Thoracic aorta (tissue), 2 donors: Measurements from ENCODE around the gene WIPF2. TPM values are rescaled to one million over a fixed set of nuclear protein-coding genes. Genes with fewer than 3 reads are reported as not detected.
A peak's percentile ranks its signal among the peaks of the same experiment; 100 is the strongest.
"Not testable (repeated sequence)": the region's sequence is repeated elsewhere in the genome, so short reads cannot be mapped to it uniquely, and the experiment has no call there.

Source experiments
- ATAC-seq: fragments of 150-250 bp; one replicate; pipeline ENCODE4 v1.8.0; 2017; ENCODE audit warnings: low read depth; ENCODE audit not compliant: insufficient number of reproducible peaks, low FRiP score
- DNase-seq: peaks from one replicate; pipeline ENCODE4 v3.0.0-alpha.2; 2020; ENCODE audit warnings: low spot score
- H3K27ac ChIP-seq, 2 donors: fragments of 200-600 bp; sonication (generic); 1 replicate in 1 of 2; 2 replicates in 1 of 2; pipeline ENCODE4 v1.5.1; 2016; ENCODE audit warnings: mild to moderate bottlenecking in 2 of 2, moderate library complexity in 2 of 2
- H3K27me3 ChIP-seq: fragments of 200-600 bp; sonication (generic); replicated peaks from 2 replicates; pipeline ENCODE4 v1.6.0; 2016; ENCODE audit warnings: mild to moderate bottlenecking; ENCODE audit not compliant: insufficient read depth
- H3K36me3 ChIP-seq: fragments of 200-600 bp; sonication (generic); one replicate; pipeline ENCODE4 v1.5.1; 2016
- H3K4me1 ChIP-seq, 2 donors: fragments of 200-600 bp; sonication (generic); 1 replicate in 1 of 2; 2 replicates in 1 of 2; pipeline versions ENCODE4 v1.5.1 to v1.6.0; 2016; ENCODE audit warnings: low read depth in 2 of 2, mild to moderate bottlenecking in 1 of 2; ENCODE audit not compliant: control insufficient read depth in 1 of 2
- H3K4me3 ChIP-seq: fragments of 200-600 bp; sonication (generic); 2 replicates; pipeline ENCODE4 v1.5.1; 2016; ENCODE audit warnings: mild to moderate bottlenecking
- H3K9me3 ChIP-seq: fragments of 200-600 bp; sonication (generic); 2 replicates; pipeline ENCODE4 v1.5.1; 2016
- total RNA-seq, 2 donors: library from RNA; depleted of rRNA; stranded (reverse); fragments of >200 nt; gene quantifications; one replicate each; pipeline versions ENCODE4 v1.1.0 to v1.2.3, GENCODE V29; 2016
- TF ChIP-seq, protein P1 (sequence below): fragments of 200-600 bp; sonication (generic); IDR thresholded peaks from one replicate; pipeline ENCODE4 v1.5.1; 2019; ENCODE audit warnings: antibody characterized with exemption

WIPF2 gene
- total RNA-seq, 2 donors from 2014 or later = 8.9 to 14.0 TPM

DNA sequence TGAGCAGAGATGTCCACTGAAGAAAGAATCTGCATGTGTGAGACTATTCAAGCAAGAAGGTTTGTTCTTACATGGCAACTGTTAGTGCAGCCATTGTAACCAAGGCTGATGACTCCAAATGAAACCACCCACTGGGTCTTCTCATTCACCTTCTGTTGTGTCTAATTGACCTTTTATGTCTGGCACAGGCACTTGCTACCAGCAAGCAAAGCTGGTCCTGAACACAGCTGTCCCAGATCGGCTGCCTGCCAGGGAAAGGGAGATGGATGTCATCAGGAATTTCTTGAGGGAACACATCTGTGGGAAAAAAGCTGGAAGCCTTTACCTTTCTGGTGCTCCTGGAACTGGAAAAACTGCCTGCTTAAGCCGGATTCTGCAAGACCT, 72.2 kb downstream of the WIPF2 start:
- H3K4me1 ChIP-seq = peaks cover 5 to 8% of the 10 kb centered on the region in 2 donors
- no peaks in the 10 kb centered on the region for H3K27me3 ChIP-seq
- no peak overlapping the region for H3K4me3 ChIP-seq
- H3K27ac ChIP-seq = no peak overlapping the region
- ATAC-seq (no peak), DNase-seq (no peak)
- TF ChIP-seq, protein P1, sequence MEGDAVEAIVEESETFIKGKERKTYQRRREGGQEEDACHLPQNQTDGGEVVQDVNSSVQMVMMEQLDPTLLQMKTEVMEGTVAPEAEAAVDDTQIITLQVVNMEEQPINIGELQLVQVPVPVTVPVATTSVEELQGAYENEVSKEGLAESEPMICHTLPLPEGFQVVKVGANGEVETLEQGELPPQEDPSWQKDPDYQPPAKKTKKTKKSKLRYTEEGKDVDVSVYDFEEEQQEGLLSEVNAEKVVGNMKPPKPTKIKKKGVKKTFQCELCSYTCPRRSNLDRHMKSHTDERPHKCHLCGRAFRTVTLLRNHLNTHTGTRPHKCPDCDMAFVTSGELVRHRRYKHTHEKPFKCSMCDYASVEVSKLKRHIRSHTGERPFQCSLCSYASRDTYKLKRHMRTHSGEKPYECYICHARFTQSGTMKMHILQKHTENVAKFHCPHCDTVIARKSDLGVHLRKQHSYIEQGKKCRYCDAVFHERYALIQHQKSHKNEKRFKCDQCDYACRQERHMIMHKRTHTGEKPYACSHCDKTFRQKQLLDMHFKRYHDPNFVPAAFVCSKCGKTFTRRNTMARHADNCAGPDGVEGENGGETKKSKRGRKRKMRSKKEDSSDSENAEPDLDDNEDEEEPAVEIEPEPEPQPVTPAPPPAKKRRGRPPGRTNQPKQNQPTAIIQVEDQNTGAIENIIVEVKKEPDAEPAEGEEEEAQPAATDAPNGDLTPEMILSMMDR = no peak
- H3K36me3 ChIP-seq = no peaks in the 10 kb centered on the region
- H3K9me3 ChIP-seq = no peaks in the 10 kb centered on the region

DNA sequence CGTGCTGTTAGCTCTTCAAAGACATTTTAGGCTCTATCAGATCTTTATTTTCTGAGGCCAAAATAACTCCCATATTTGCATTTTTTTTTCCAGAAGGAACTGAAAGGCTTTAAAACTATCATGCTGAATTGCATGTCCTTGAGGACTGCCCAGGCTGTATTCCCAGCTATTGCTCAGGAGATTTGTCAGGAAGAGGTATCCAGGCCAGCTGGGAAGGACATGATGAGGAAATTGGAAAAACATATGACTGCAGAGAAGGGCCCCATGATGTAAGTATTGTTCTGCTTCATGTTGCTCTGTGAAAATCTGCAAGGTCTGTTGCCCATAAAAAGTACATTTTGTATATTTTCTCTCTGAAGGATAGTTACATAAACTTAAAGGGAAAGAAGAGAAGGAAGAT, 74.3 kb downstream of the WIPF2 start:
- ATAC-seq (no peak), DNase-seq (no peak)
- H3K4me3 ChIP-seq = no peak overlapping the region
- no peaks in the 10 kb centered on the region for H3K9me3 ChIP-seq
- H3K4me1 ChIP-seq = peaks cover 0 to 2% of the 10 kb centered on the region in 2 donors
- no peaks in the 10 kb centered on the region for H3K36me3 ChIP-seq
- no peaks in the 10 kb centered on the region for H3K27me3 ChIP-seq
- no peak overlapping the region for H3K27ac ChIP-seq
- TF ChIP-seq, protein P1 = no peak

DNA sequence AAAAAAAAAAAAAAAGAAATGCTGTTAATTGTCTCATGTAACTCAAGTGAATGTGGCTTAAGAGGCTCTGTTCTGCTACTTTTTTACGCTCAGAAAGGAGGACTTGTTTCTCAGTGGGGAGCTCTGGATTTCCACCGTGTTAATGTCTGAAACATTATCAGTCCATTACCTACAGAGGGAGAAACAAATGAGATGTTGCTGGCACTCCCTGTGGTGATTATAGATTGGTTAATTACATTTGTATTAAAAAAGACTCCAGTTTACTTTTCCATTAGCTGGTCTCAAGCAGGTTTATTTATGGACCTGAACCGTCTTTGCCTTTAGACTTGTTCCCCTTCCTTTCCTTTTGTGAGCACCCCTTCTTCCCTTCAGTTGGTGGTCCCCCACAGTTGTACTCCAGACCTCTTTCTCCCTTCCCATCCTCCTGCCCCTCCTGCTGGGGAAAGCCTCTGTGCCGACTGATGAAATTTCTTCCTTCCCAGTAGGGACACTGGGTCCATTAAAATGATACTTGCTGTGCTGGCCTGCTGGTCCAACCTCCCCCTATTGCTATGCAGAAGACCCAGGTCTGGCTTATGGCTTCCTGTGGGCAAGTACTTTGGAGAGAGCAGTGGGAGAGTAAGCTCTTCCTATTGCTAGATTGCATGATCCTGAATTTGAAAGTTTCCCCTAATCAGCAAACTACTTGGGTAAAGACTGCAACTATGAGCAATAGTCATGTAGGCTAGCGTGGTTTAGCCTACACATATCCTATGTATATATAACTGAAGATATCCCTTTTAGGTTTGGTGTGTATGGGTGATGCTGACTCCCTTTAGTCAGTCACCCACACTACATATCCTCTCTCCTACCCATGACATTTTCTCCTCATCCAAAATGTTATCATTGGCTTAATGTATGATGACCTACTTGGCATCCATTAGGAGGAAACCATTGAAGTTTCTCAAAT, 76.7 kb downstream of the WIPF2 start:
- H3K4me3 ChIP-seq = no peak overlapping the region
- H3K4me1 ChIP-seq = peaks cover 0 to 3% of the 10 kb centered on the region in 2 donors
- no peaks in the 10 kb centered on the region for H3K36me3 ChIP-seq
- TF ChIP-seq, protein P1 = no peak
- no peak for ATAC-seq
- H3K27ac ChIP-seq = no peak overlapping the region
- DNase-seq = no peak
- H3K27me3 ChIP-seq = no peaks in the 10 kb centered on the region
- H3K9me3 ChIP-seq = no peaks in the 10 kb centered on the region

DNA sequence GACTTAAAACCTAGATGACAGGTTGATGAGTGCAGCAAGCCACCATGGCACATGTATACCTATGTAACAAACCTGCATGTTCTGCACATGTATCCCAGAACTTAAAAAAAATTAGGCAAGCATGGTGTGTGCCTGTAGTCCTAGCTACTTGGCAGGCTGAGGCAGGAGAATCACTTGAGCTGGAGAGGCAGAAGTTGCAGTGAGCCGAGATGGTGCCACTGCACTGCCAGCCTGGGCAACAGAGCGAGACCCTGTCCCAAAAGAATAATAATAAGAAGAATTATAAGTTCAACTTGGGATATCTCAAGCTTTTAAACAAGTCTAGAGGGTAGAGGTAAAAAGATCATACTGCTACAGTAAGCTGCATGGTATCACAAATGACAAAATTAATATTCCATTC, 78.4 kb downstream of the WIPF2 start:
- H3K27ac ChIP-seq = no peak overlapping the region
- no peaks in the 10 kb centered on the region for H3K36me3 ChIP-seq
- TF ChIP-seq, protein P1 = no peak
- H3K4me1 ChIP-seq = peaks cover 0 to 3% of the 10 kb centered on the region in 2 donors
- no peaks in the 10 kb centered on the region for H3K27me3 ChIP-seq
- no peak overlapping the region for H3K4me3 ChIP-seq
- ATAC-seq (no peak), DNase-seq (no peak)
- no peaks in the 10 kb centered on the region for H3K9me3 ChIP-seq

DNA sequence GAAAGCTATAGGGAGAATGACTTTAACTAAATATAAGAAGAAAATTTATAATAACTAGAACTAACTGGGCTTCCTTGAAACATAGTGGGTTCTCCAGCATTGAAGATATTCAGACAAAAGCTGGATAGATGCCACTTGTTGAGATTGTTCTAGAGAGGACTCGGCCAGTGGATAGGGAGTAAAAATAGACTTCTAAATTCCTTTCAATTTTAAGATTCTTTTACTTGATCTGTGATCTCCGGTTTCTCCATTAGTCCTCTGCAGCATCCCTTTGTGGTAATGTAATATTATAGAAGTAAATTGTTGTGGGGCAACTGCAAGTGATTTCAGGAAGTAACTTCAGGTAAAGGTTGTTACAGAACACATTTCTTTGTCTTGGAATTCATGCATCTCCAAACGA, 79.6 kb downstream of the WIPF2 start:
- ATAC-seq (no peak), DNase-seq (no peak)
- peaks cover 3 to 8% of the 10 kb centered on the region in 2 donors for H3K4me1 ChIP-seq
- H3K36me3 ChIP-seq = no peaks in the 10 kb centered on the region
- TF ChIP-seq, protein P1 = no peak
- H3K4me3 ChIP-seq = no peak overlapping the region
- no peak overlapping the region for H3K27ac ChIP-seq
- no peaks in the 10 kb centered on the region for H3K27me3 ChIP-seq
- H3K9me3 ChIP-seq = no peaks in the 10 kb centered on the region

DNA sequence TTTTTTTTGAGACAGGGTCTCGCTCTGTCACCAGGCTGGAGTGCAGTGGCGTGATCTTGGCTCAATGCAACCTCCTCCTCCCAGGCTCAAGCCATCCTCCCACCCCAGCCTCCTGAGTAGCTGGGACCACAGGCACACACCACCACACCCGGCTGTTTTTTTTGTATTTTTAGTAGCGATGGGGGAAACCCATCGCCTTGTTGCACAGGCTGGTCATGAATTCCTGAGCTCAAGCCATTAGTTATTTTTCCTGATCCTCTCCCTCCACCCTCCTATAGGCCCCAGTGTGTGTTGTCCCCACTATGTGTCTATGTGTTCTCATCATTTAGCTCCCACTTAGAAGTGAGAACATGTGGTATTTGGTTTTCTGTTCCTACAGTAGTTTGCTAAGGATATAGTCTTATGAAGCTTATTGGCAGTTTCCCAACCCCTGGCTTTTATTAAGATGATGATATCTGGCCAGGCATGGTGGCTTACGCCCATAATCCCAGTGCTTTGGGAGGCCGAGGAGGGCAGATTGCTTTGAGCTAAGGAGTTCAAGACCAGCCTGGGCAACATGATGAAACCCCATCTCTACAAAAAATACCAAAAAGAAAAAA, 80.2 kb downstream of the WIPF2 start:
- H3K27ac ChIP-seq = peak overlapping the region in 1 of 2 donors; percentile 3
- not testable (repeated sequence) for H3K9me3 ChIP-seq, H3K27me3 ChIP-seq, H3K36me3 ChIP-seq, ATAC-seq, DNase-seq, H3K4me3 ChIP-seq
- H3K4me1 ChIP-seq = peaks cover 3 to 13% of the 10 kb centered on the region in 2 donors
